CD14-positive monocyte (primary cell): Measurements from ENCODE around the gene AVPR2. TPM values are rescaled to one million over a fixed set of nuclear protein-coding genes. Genes with fewer than 3 reads are reported as not detected.

Experiments
- DNase-seq, 3 donors: peaks; one replicate each; pipeline ENCODE4 v3.0.0-alpha.2; 2011 to 2022
- H2AFZ ChIP-seq: 2 replicates; pipeline ENCODE4 v1.6.0; 2012; ENCODE audit warnings: mild to moderate bottlenecking, low read depth, low read length, inconsistent platforms; ENCODE audit not compliant: insufficient read depth, poor library complexity, severe bottlenecking
- H3K27ac ChIP-seq, 2 donors: 1 replicate in 1 of 2; 2 replicates in 1 of 2; pipeline ENCODE4 v1.5.1; 2012 to 2013; ENCODE audit warnings: low read length in 2 of 2, control low read depth in 1 of 2, inconsistent platforms in 1 of 2, low read depth in 1 of 2, mild to moderate bottlenecking in 1 of 2
- H3K27me3 ChIP-seq, 2 donors: one replicate each; pipeline versions ENCODE4 v1.6.0 to v1.6.1; 2011 to 2013; ENCODE audit warnings: low read length in 2 of 2; ENCODE audit not compliant: control insufficient read depth in 2 of 2, insufficient read depth in 2 of 2
- H3K36me3 ChIP-seq, 2 donors: replicated peaks in 1 of 2; 1 replicate in 1 of 2; 2 replicates in 1 of 2; pipeline versions ENCODE4 v1.5.1 to v1.6.1; 2012 to 2013; ENCODE audit warnings: low read length in 2 of 2, control low read depth in 1 of 2, inconsistent platforms in 1 of 2, mild to moderate bottlenecking in 1 of 2; ENCODE audit not compliant: insufficient read depth in 2 of 2, control insufficient read depth in 1 of 2
- H3K4me1 ChIP-seq, 2 donors: 1 replicate in 1 of 2; 2 replicates in 1 of 2; pipeline versions ENCODE4 v1.5.1 to v1.6.1; 2012 to 2013; ENCODE audit warnings: low read length in 2 of 2, control low read depth in 1 of 2, inconsistent platforms in 1 of 2, mild to moderate bottlenecking in 1 of 2, moderate library complexity in 1 of 2; ENCODE audit not compliant: insufficient read depth in 2 of 2, control insufficient read depth in 1 of 2
- H3K4me2 ChIP-seq: replicated peaks from 2 replicates; pipeline ENCODE3; 2012; ENCODE audit warnings: low read length, moderate library complexity, mild to moderate bottlenecking; ENCODE audit not compliant: poor library complexity, severe bottlenecking; ENCODE audit errors: extremely low read depth
- H3K4me3 ChIP-seq, 3 experiments: fragments of 200-600 bp in 1 of 3; sonication (generic) in 1 of 3; replicated peaks in 1 of 3; 1 replicate in 2 of 3; 2 replicates in 1 of 3; pipeline ENCODE4 v1.5.1; 2011 to 2013; ENCODE audit warnings: low read length in 3 of 3, mild to moderate bottlenecking in 3 of 3, control low read depth in 2 of 3, low read depth in 2 of 3, inconsistent platforms in 1 of 3, moderate library complexity in 1 of 3
- H3K79me2 ChIP-seq: 2 replicates; pipeline ENCODE4 v1.6.0; 2012; ENCODE audit warnings: mild to moderate bottlenecking, control low read depth, inconsistent platforms, low read length, moderate library complexity; ENCODE audit not compliant: insufficient read depth
- H3K9ac ChIP-seq: 2 replicates; pipeline ENCODE4 v1.6.0; 2017; ENCODE audit warnings: low read length, mild to moderate bottlenecking; ENCODE audit not compliant: insufficient read depth, poor library complexity, severe bottlenecking
- H3K9me3 ChIP-seq, 2 donors: replicated peaks in 1 of 2; 1 replicate in 1 of 2; 2 replicates in 1 of 2; pipeline versions ENCODE4 v1.5.1 to v1.6.1; 2012 to 2013; ENCODE audit warnings: low read length in 2 of 2, control low read depth in 1 of 2; ENCODE audit not compliant: control insufficient read depth in 1 of 2, insufficient read depth in 1 of 2
- H4K20me1 ChIP-seq: 2 replicates; pipeline ENCODE4 v1.6.0; 2012; ENCODE audit warnings: mild to moderate bottlenecking, low read length, control low read depth, moderate library complexity; ENCODE audit not compliant: insufficient read depth
- H3K27ac Mint-ChIP-seq, 7 donors: one replicate each; pipeline ENCODE4 v1.8.0; 2020; ENCODE audit warnings: mild to moderate bottlenecking in 7 of 7, mixed read lengths in 7 of 7, moderate library complexity in 6 of 7, inconsistent platforms in 2 of 7
- H3K27me3 Mint-ChIP-seq, 3 donors: one replicate each; pipeline ENCODE4 v1.8.0; 2021 to 2022; ENCODE audit warnings: low read depth in 3 of 3, mild to moderate bottlenecking in 3 of 3, mixed read lengths in 3 of 3, moderate library complexity in 3 of 3, inconsistent platforms in 1 of 3
- H3K36me3 Mint-ChIP-seq, 2 donors: one replicate each; pipeline ENCODE4 v1.8.0; 2020; ENCODE audit warnings: mixed read lengths in 2 of 2, inconsistent platforms in 1 of 2, mild to moderate bottlenecking in 1 of 2
- H3K4me1 Mint-ChIP-seq: one replicate; pipeline ENCODE4 v1.8.0; 2020; ENCODE audit warnings: mild to moderate bottlenecking, mixed read lengths
- H3K4me3 Mint-ChIP-seq, 2 donors: one replicate each; pipeline ENCODE4 v1.8.0; 2020; ENCODE audit warnings: mild to moderate bottlenecking in 2 of 2, mixed read lengths in 2 of 2, moderate library complexity in 1 of 2
- H3K9me3 Mint-ChIP-seq, 7 donors: one replicate each; pipeline ENCODE4 v1.8.0; 2020 to 2022; ENCODE audit warnings: mixed read lengths in 7 of 7, mild to moderate bottlenecking in 6 of 7, moderate library complexity in 6 of 7, inconsistent platforms in 2 of 7
- WGBS: methylation state at CpG from one replicate; pipeline ENCODE4 v1.1.5; 2013; ENCODE audit warnings: missing lambda C conversion rate; ENCODE audit not compliant: insufficient coverage; 5-methylcytosine and 5-hydroxymethylcytosine counted together
- intact Hi-C, 2 donors: fragments of 100-400 bp; cut with micrococcal nuclease; formaldehyde crosslinking; loops; one replicate each; pipeline versions ENCODE4 v1.15.0 to v1.15.1; 2023
- polyA plus RNA-seq, 3 donors: library from polyadenylated mRNA; depleted of rRNA in 1 of 3; unstranded in 2 of 3; stranded (reverse) in 1 of 3; fragments of 300-500 nt in 2 of 3; fragments of >200 nt in 1 of 3; fragmentation: Illumina TruSeq in 2 of 3; gene quantifications; 1 replicate in 2 of 3; 2 replicates in 1 of 3; pipeline ENCODE4 v1.2.3, GENCODE V29; 2012 to 2021
- TF ChIP-seq, protein P1 (sequence below): fragments of 200-600 bp; IDR thresholded peaks from one replicate; pipeline ENCODE4 v1.8.0; 2022; ENCODE audit warnings: antibody characterized with exemption, mild to moderate bottlenecking

The AVPR2 gene
- polyA plus RNA-seq, 3 donors, result 0.14 to 0.27 TPM; not detected in 1

DNA sequence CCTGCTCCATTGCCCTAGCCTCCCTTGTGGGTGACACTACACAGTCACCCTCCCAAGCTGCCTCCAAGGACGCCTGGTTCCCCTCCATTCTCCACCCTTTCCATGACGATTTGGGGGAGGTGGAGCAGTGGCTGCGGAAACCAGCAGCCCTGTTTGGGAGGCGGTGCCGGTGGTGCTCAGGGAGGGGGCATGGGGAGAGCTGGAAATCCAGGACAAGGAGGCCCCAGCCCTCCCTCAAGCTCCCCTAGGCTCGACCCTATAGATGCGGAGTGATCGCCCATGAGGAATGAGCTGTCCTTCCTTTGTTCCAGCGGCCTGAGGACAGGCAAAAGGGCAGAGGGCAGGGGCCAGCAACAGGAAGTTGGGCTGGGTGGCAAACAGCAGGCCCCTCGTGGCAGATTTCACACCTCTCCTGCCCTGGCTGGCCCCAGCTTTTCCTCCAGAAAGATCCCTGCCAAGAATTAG, 43.6 kb downstream of the AVPR2 start:
- Histone ChIP-seq H2AFZ (no peak overlapping the region), H3K4me2 (no peak overlapping the region), H3K27ac (peak overlapping the region in 1 of 2 donors; percentile 12), H3K4me3 (no peak overlapping the region), H3K36me3 (peaks cover 44 to 46% of the 10 kb centered on the region in 2 donors), H3K4me1 (peaks cover 28 to 48% of the 10 kb centered on the region in 2 donors), H3K27me3 (no peaks in the 10 kb centered on the region), H3K79me2 (peaks cover 23% of the 10 kb centered on the region), H3K9me3 (no peaks in the 10 kb centered on the region), H3K9ac (no peak overlapping the region), H4K20me1 (peaks cover 70% of the 10 kb centered on the region)
- TF ChIP-seq, protein P1, sequence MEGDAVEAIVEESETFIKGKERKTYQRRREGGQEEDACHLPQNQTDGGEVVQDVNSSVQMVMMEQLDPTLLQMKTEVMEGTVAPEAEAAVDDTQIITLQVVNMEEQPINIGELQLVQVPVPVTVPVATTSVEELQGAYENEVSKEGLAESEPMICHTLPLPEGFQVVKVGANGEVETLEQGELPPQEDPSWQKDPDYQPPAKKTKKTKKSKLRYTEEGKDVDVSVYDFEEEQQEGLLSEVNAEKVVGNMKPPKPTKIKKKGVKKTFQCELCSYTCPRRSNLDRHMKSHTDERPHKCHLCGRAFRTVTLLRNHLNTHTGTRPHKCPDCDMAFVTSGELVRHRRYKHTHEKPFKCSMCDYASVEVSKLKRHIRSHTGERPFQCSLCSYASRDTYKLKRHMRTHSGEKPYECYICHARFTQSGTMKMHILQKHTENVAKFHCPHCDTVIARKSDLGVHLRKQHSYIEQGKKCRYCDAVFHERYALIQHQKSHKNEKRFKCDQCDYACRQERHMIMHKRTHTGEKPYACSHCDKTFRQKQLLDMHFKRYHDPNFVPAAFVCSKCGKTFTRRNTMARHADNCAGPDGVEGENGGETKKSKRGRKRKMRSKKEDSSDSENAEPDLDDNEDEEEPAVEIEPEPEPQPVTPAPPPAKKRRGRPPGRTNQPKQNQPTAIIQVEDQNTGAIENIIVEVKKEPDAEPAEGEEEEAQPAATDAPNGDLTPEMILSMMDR, result no peak
- H3K9me3 Mint-ChIP-seq, result peaks cover 0 to 8% (median 0%) of the 10 kb centered on the region in 7 donors
- H3K4me1 Mint-ChIP-seq, result peaks cover 26% of the 10 kb centered on the region
- intact Hi-C loops, result no loop called here
- H3K4me3 Mint-ChIP-seq, result no peak overlapping the region
- no CpG with 5 or more reads among the region's 10 CpGs for WGBS
- peak overlapping the region in 1 of 7 donors; percentile 58 for H3K27ac Mint-ChIP-seq
- H3K36me3 Mint-ChIP-seq, result peaks cover 27 to 54% of the 10 kb centered on the region in 2 donors
- DNase-seq, result no peak
- H3K27me3 Mint-ChIP-seq, result peaks cover 0 to 10% (median 0%) of the 10 kb centered on the region in 3 donors

GRCh38 chrX:153948847-153949805, 44.7 kb downstream of the AVPR2 start:
- Histone ChIP-seq H2AFZ (no peak overlapping the region), H3K4me3 (no peak overlapping the region), H4K20me1 (peaks cover 74% of the 10 kb centered on the region), H3K9ac (no peak overlapping the region), H3K79me2 (peaks cover 15% of the 10 kb centered on the region), H3K27me3 (no peaks in the 10 kb centered on the region), H3K4me1 (peaks cover 17 to 38% of the 10 kb centered on the region in 2 donors), H3K36me3 (peaks cover 47 to 56% of the 10 kb centered on the region in 2 donors), H3K27ac (peak overlapping the region in 1 of 2 donors; percentile 16), H3K4me2 (no peak overlapping the region), H3K9me3 (no peaks in the 10 kb centered on the region)
- TF ChIP-seq, protein P1, result no peak
- H3K36me3 Mint-ChIP-seq, result peaks cover 29 to 58% of the 10 kb centered on the region in 2 donors
- intact Hi-C loops, result no loop called here
- DNase-seq, result no peak
- WGBS, result 7% methylated on average over 3 of the region's 30 CpGs
- H3K9me3 Mint-ChIP-seq, result peaks cover 0 to 8% (median 0%) of the 10 kb centered on the region in 7 donors
- peaks cover 18% of the 10 kb centered on the region for H3K4me1 Mint-ChIP-seq
- H3K27ac Mint-ChIP-seq, result peak overlapping the region in 3 of 7 donors; percentile 11 to 54 (median 30)
- no peak overlapping the region for H3K4me3 Mint-ChIP-seq
- H3K27me3 Mint-ChIP-seq, result peaks cover 0 to 5% (median 0%) of the 10 kb centered on the region in 3 donors
